ENCODE results near the gene FAM20A.

GRCh38 chr17:68596411-68596945 lies 4.7 kb downstream of the FAM20A start:
- TF ChIP-seq CTCF (IDR thresholded peaks at IDR 0.05) (no peak), POLR2AphosphoS5 (IDR thresholded peaks at IDR 0.05) (no peak)
